HepG2 (cell line): Measurements from ENCODE around the gene MLX. TPM values are rescaled to one million over a fixed set of nuclear protein-coding genes. Genes with fewer than 3 reads are reported as not detected.
A peak's percentile ranks its signal among the peaks of the same experiment; 100 is the strongest.

Source experiments
- ELF3 ChIP-seq: IDR thresholded peaks from 2 replicates; pipeline ENCODE4 v1.6.1; 2016; ENCODE audit warnings: missing genetic modification reagents, missing compliant biosample characterization
- FOXK2 ChIP-seq: fragments of 450-650 bp; IDR thresholded peaks from 2 replicates; pipeline ENCODE4 v1.6.1; 2016
- HDAC6 ChIP-seq: fragments of 200-600 bp; sonication (generic); IDR thresholded peaks from 2 replicates; pipeline ENCODE4 v1.7.0; 2017; ENCODE audit warnings: mild to moderate bottlenecking, antibody characterized with exemption, low read length, low read depth
- MIER2 ChIP-seq: IDR thresholded peaks from 2 replicates; pipeline ENCODE4 v1.6.1; 2016; ENCODE audit warnings: missing biosample characterization, missing genetic modification reagents
- TBX2 ChIP-seq: sonication (generic); formaldehyde crosslinking; IDR thresholded peaks from 2 replicates; pipeline ENCODE4 v1.5.0; 2020; ENCODE audit warnings: missing genetic modification reagents, mild to moderate bottlenecking, borderline replicate concordance
- ZFP36L1 ChIP-seq: sonication (generic); formaldehyde crosslinking; IDR thresholded peaks from 2 replicates; pipeline ENCODE4 v1.8.0; 2022; ENCODE audit warnings: mild to moderate bottlenecking, missing genetic modification reagents, moderate library complexity
- ZFX ChIP-seq: sonication (generic); formaldehyde crosslinking; IDR thresholded peaks from 2 replicates; pipeline ENCODE4 v1.4.0; 2020; ENCODE audit warnings: mild to moderate bottlenecking, low read depth, missing genetic modification reagents, moderate library complexity
- ZNF207 ChIP-seq: fragments of 450-650 bp; IDR thresholded peaks from 2 replicates; pipeline ENCODE4 v1.6.1; 2016; ENCODE audit warnings: antibody characterized with exemption, borderline replicate concordance
- ZNF263 ChIP-seq: sonication (generic); formaldehyde crosslinking; IDR thresholded peaks from 2 replicates; pipeline ENCODE4 v1.4.0; 2020; ENCODE audit warnings: missing genetic modification reagents
- ZNF331 ChIP-seq: sonication (generic); formaldehyde crosslinking; IDR thresholded peaks from 2 replicates; pipeline ENCODE4 v1.4.0; 2020; ENCODE audit warnings: missing genetic modification reagents
- ZNF614 ChIP-seq: IDR thresholded peaks from 2 replicates; pipeline ENCODE4 v1.6.1; 2018; ENCODE audit warnings: missing biosample characterization, missing genetic modification reagents, inconsistent platforms, borderline replicate concordance
- ZSCAN25 ChIP-seq: sonication (generic); formaldehyde crosslinking; IDR thresholded peaks from 2 replicates; pipeline ENCODE4 v1.8.0; 2022; ENCODE audit warnings: mild to moderate bottlenecking, missing genetic modification reagents
- polyA plus RNA-seq, 8 experiments: library from polyadenylated mRNA; depleted of rRNA in 3 of 8; stranded (reverse) in 7 of 8; unstranded in 1 of 8; fragments of >200 nt; fragmentation: Illumina TruSeq in 4 of 8; extraction: Trizol in 4 of 8; gene quantifications; 2 replicates each; pipeline versions ENCODE4 v1.2.1 to v1.2.3, GENCODE V29; 2011 to 2016; ENCODE audit warnings: low read depth in 4 of 8, missing spikeins in 1 of 8, mixed read lengths in 1 of 8; ENCODE audit not compliant: insufficient read depth in 1 of 8
- total RNA-seq, 5 experiments: library from RNA; depleted of rRNA; stranded (reverse); fragments of >200 nt; fragmentation: Illumina TruSeq; extraction: Trizol; gene quantifications; 2 replicates each; pipeline ENCODE4 v1.2.3, GENCODE V29; 2016; ENCODE audit warnings: low read depth in 1 of 5
- TF ChIP-seq, protein P1 (sequence below): sonication (generic); formaldehyde crosslinking; IDR thresholded peaks from 2 replicates; pipeline ENCODE4 v1.4.0; 2020; ENCODE audit warnings: mild to moderate bottlenecking, missing genetic modification reagents
- TF ChIP-seq, protein P2 (sequence below): IDR thresholded peaks from 2 replicates; pipeline ENCODE4 v1.6.1; 2018; ENCODE audit warnings: missing genetic modification reagents
- TF ChIP-seq, protein P3 (sequence below): sonication (generic); formaldehyde crosslinking; conservative IDR thresholded peaks from 2 replicates; pipeline ENCODE4 v1.8.0; 2022; ENCODE audit warnings: mild to moderate bottlenecking, moderate library complexity, missing genetic modification reagents

The MLX gene
- total and polyA plus RNA-seq, 2 of the 13 experiments (the other 11 are each of a cell fraction or from before 2014, with no cell fraction given), result 38.9 to 74.4 TPM

DNA sequence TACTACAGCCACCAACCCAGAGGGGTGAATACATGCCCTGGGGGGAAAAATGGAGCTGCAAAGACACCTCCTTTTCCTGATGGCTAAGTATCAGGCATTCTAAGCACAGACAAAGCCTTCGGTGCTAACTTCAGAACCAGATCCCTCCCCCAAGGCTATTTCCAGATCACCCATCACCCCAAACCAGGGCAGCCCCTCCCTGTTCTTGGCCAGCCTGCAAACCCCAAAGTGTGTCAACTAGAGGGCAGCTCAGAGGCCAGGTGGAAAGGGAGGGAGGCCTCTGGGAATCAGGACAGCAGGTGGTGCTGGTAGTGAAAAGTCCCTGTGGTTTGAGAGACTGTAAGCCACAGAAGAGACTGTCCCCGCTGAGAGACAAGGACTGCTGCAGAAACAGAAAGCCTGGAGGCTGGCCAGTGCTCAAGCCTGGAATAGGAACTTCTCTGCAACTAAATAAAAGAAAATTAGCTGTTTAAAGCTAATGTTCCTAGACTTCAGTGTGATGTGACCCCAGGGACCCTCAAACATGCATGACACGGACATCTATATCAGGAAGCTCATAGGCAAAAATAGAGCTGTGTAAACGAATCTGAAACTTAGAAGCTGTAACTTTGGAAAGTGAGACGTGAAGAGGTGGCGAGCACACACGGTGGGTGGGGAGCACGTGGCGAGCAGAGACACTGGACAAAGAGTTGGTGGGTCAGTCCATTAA lies 51.7 kb downstream of the MLX start (continued):
- TF ChIP-seq ZSCAN25 (CRISPR knock-in tag) (0 out of 2 replicates have a peak, but pooled peaks have one; percentile 50), HDAC6 (no peak), TBX2 (CRISPR knock-in tag) (peak; percentile 45; the same call in 1 of the 2 replicates), ZNF207 (no peak), ZNF263 (CRISPR knock-in tag) (peak; percentile 90), ZFX (peak; percentile 72; the same call in 1 of the 2 replicates), FOXK2 (no peak), ZNF331 (CRISPR knock-in tag) (peak; percentile 80), ELF3 (CRISPR knock-in tag) (peak; percentile 68), ZNF614 (CRISPR knock-in tag) (peak; percentile 90; the same call in 1 of the 2 replicates), ZFP36L1 (0 out of 2 replicates have a peak, but pooled peaks have one; percentile 30), MIER2 (CRISPR knock-in tag) (peak; percentile 82)
- TF ChIP-seq, protein P1, sequence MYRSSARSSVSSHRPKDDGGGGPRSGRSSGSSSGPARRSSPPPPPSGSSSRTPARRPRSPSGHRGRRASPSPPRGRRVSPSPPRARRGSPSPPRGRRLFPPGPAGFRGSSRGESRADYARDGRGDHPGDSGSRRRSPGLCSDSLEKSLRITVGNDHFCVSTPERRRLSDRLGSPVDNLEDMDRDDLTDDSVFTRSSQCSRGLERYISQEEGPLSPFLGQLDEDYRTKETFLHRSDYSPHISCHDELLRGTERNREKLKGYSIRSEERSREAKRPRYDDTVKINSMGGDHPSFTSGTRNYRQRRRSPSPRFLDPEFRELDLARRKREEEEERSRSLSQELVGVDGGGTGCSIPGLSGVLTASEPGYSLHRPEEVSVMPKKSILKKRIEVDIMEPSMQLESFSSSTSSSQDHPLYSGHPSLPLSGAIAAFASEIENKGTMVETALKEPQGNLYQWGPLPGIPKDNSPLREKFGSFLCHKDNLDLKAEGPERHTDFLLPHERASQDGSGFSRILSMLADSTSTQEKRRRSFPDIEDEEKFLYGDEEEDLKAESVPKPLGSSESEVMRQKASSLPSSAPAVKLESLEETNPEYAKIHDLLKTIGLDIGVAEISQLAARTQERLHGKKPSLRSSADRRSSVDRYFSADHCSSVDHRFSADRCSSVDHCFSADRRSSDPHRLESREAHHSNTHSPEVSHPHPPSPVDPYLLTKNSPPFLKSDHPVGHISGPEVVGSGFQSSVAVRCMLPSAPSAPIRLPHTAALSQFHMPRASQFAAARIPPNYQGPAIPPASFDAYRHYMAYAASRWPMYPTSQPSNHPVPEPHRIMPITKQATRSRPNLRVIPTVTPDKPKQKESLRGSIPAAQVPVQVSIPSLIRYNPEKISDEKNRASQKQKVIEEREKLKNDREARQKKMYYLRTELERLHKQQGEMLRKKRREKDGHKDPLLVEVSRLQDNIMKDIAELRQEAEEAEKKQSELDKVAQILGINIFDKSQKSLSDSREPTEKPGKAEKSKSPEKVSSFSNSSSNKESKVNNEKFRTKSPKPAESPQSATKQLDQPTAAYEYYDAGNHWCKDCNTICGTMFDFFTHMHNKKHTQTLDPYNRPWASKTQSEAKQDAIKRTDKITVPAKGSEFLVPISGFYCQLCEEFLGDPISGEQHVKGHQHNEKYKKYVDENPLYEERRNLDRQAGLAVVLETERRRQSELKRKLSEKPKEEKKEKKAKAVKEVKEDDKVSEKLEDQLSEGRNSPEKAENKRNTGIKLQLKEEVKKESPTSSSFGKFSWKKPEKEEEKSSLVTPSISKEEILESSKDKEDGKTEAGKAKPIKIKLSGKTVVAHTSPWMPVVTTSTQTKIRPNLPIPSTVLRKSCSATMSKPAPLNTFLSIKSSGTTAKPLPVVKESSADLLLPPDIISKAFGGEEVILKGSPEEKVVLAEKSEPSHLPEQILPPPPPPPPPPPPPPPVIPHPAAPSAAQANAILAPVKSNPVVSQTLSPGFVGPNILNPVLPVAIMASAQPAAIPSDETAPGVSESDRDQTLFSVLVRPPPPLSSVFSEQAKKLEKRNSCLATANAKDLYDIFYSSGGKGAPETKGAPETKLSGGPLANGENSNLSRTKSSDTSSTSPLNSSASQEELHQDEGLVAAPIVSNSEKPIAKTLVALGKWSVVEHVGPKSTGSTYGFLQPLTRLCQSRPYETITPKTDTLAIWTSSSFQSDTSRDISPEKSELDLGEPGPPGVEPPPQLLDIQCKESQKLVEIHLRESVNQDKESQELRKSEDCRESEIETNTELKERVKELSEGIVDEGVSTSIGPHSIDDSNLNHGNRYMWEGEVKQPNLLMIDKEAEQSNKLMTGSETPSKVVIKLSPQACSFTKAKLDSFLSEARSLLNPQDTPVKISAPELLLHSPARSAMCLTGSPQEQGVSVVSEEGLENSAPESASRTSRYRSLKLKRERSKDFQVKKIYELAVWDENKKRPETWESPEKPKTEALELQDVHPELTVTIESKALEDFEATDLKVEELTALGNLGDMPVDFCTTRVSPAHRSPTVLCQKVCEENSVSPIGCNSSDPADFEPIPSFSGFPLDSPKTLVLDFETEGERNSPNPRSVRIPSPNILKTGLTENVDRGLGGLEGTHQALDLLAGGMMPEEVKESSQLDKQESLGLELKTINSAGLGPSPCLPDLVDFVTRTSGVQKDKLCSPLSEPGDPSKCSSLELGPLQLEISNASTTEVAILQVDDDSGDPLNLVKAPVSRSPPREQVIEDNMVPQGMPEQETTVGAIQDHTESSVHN (CRISPR knock-in tag), result no peak
- TF ChIP-seq, protein P2, sequence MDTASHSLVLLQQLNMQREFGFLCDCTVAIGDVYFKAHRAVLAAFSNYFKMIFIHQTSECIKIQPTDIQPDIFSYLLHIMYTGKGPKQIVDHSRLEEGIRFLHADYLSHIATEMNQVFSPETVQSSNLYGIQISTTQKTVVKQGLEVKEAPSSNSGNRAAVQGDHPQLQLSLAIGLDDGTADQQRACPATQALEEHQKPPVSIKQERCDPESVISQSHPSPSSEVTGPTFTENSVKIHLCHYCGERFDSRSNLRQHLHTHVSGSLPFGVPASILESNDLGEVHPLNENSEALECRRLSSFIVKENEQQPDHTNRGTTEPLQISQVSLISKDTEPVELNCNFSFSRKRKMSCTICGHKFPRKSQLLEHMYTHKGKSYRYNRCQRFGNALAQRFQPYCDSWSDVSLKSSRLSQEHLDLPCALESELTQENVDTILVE (CRISPR knock-in tag), result peak; percentile 81
- TF ChIP-seq, protein P3, sequence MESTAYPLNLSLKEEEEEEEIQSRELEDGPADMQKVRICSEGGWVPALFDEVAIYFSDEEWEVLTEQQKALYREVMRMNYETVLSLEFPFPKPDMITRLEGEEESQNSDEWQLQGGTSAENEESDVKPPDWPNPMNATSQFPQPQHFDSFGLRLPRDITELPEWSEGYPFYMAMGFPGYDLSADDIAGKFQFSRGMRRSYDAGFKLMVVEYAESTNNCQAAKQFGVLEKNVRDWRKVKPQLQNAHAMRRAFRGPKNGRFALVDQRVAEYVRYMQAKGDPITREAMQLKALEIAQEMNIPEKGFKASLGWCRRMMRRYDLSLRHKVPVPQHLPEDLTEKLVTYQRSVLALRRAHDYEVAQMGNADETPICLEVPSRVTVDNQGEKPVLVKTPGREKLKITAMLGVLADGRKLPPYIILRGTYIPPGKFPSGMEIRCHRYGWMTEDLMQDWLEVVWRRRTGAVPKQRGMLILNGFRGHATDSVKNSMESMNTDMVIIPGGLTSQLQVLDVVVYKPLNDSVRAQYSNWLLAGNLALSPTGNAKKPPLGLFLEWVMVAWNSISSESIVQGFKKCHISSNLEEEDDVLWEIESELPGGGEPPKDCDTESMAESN (CRISPR knock-in tag), result no peak; the same call in 1 of the 2 replicates
